T-helper 2 cell treated with Interferon-gamma antibody and Interleukin-4, amounts not matched to agents 5 μg/mL and 100 μg/mL, for 36 hours (primary cell): Measurements from ENCODE around the gene CIROP.

Experiments used
- DNase-seq: peaks from one replicate; pipeline ENCODE4 v3.0.0; 2021; ENCODE audit warnings: low spot score
- H3K27ac Mint-ChIP-seq: one replicate; pipeline ENCODE4 v1.8.0; 2021; ENCODE audit warnings: mild to moderate bottlenecking, mixed read lengths
- H3K27me3 Mint-ChIP-seq: one replicate; pipeline ENCODE4 v1.8.0; 2021; ENCODE audit warnings: low read depth, mixed read lengths
- H3K36me3 Mint-ChIP-seq: one replicate; pipeline ENCODE4 v1.8.0; 2021; ENCODE audit warnings: low read depth, mixed read lengths
- H3K4me1 Mint-ChIP-seq: one replicate; pipeline ENCODE4 v1.8.0; 2021; ENCODE audit warnings: low read depth, mixed read lengths
- H3K4me3 Mint-ChIP-seq: one replicate; pipeline ENCODE4 v1.8.0; 2022; ENCODE audit warnings: mild to moderate bottlenecking, moderate library complexity, mixed read lengths
- H3K9me3 Mint-ChIP-seq: one replicate; pipeline ENCODE4 v1.8.0; 2021; ENCODE audit warnings: mixed read lengths

Gene CIROP

GRCh38 chr14:23139874-23140273, 35.1 kb upstream of the CIROP start:
- no peaks in the 10 kb centered on the region for H3K27me3 Mint-ChIP-seq
- H3K4me1 Mint-ChIP-seq, result no peaks in the 10 kb centered on the region
- no peaks in the 10 kb centered on the region for H3K36me3 Mint-ChIP-seq
- H3K27ac Mint-ChIP-seq, result no peak overlapping the region
- H3K9me3 Mint-ChIP-seq, result no peaks in the 10 kb centered on the region
- no peak for DNase-seq
- no peak overlapping the region for H3K4me3 Mint-ChIP-seq

- H3K4me1 Mint-ChIP-seq, result no peaks in the 10 kb centered on the region
- H3K27ac Mint-ChIP-seq, result no peak overlapping the region
- H3K9me3 Mint-ChIP-seq, result no peaks in the 10 kb centered on the region
Measured at GRCh38 chr14:23137813-23138535, 33.2 kb upstream of the CIROP start.

GRCh38 chr14:23137192-23137812, 32.5 kb upstream of the CIROP start:
- DNase-seq, result no peak
- Mint-ChIP-seq H3K9me3 (no peaks in the 10 kb centered on the region), H3K4me3 (no peak overlapping the region), H3K27me3 (no peaks in the 10 kb centered on the region), H3K27ac (no peak overlapping the region), H3K4me1 (no peaks in the 10 kb centered on the region), H3K36me3 (no peaks in the 10 kb centered on the region)

More at GRCh38 chr14:23137813-23138535, 33.2 kb upstream of the CIROP start:
- H3K36me3 Mint-ChIP-seq, result no peaks in the 10 kb centered on the region
- no peak overlapping the region for H3K4me3 Mint-ChIP-seq
- DNase-seq, result no peak
- H3K27me3 Mint-ChIP-seq, result no peaks in the 10 kb centered on the region

GRCh38 chr14:23136566-23137133, 31.9 kb upstream of the CIROP start:
- no peaks in the 10 kb centered on the region for H3K36me3 Mint-ChIP-seq
- no peaks in the 10 kb centered on the region for H3K4me1 Mint-ChIP-seq
- no peak overlapping the region for H3K4me3 Mint-ChIP-seq
- no peaks in the 10 kb centered on the region for H3K27me3 Mint-ChIP-seq
- H3K27ac Mint-ChIP-seq, result no peak overlapping the region
- H3K9me3 Mint-ChIP-seq, result no peaks in the 10 kb centered on the region
- DNase-seq, result no peak

- peaks cover 8% of the 10 kb centered on the region for H3K4me1 Mint-ChIP-seq
- H3K27me3 Mint-ChIP-seq, result peaks cover 9% of the 10 kb centered on the region
- no peak overlapping the region for H3K27ac Mint-ChIP-seq
- no peaks in the 10 kb centered on the region for H3K9me3 Mint-ChIP-seq
- DNase-seq, result no peak
- no peaks in the 10 kb centered on the region for H3K36me3 Mint-ChIP-seq
- H3K4me3 Mint-ChIP-seq, result no peak overlapping the region
Measured at GRCh38 chr14:23132970-23133369, 28.2 kb upstream of the CIROP start.

- Mint-ChIP-seq H3K4me1 (peaks cover 9% of the 10 kb centered on the region), H3K9me3 (no peaks in the 10 kb centered on the region)
Measured at GRCh38 chr14:23131482-23131881, 26.7 kb upstream of the CIROP start.

GRCh38 chr14:23130871-23131270, 26.1 kb upstream of the CIROP start:
- Mint-ChIP-seq H3K27ac (no peak overlapping the region), H3K4me3 (no peak overlapping the region), H3K36me3 (no peaks in the 10 kb centered on the region), H3K4me1 (peaks cover 9% of the 10 kb centered on the region), H3K27me3 (peaks cover 9% of the 10 kb centered on the region), H3K9me3 (no peaks in the 10 kb centered on the region)
- no peak for DNase-seq

More at GRCh38 chr14:23131482-23131881, 26.7 kb upstream of the CIROP start:
- Mint-ChIP-seq H3K27ac (no peak overlapping the region), H3K36me3 (no peaks in the 10 kb centered on the region), H3K4me3 (no peak overlapping the region), H3K27me3 (peaks cover 9% of the 10 kb centered on the region)
- DNase-seq, result no peak

GRCh38 chr14:23129759-23130316, 25.0 kb upstream of the CIROP start:
- peaks cover 9% of the 10 kb centered on the region for H3K27me3 Mint-ChIP-seq
- H3K36me3 Mint-ChIP-seq, result no peaks in the 10 kb centered on the region
- DNase-seq, result no peak
- no peaks in the 10 kb centered on the region for H3K9me3 Mint-ChIP-seq
- no peak overlapping the region for H3K27ac Mint-ChIP-seq
- no peak overlapping the region for H3K4me3 Mint-ChIP-seq
- H3K4me1 Mint-ChIP-seq, result peaks cover 9% of the 10 kb centered on the region

GRCh38 chr14:23128969-23129758, 24.4 kb upstream of the CIROP start:
- DNase-seq, result no peak
- no peaks in the 10 kb centered on the region for H3K9me3 Mint-ChIP-seq
- H3K4me1 Mint-ChIP-seq, result peaks cover 9% of the 10 kb centered on the region
- peaks cover 9% of the 10 kb centered on the region for H3K27me3 Mint-ChIP-seq
- H3K27ac Mint-ChIP-seq, result no peak overlapping the region
- H3K4me3 Mint-ChIP-seq, result no peak overlapping the region
- no peaks in the 10 kb centered on the region for H3K36me3 Mint-ChIP-seq

GRCh38 chr14:23127861-23128260, 23.1 kb upstream of the CIROP start:
- H3K4me1 Mint-ChIP-seq, result peaks cover 9% of the 10 kb centered on the region
- no peaks in the 10 kb centered on the region for H3K36me3 Mint-ChIP-seq
- no peaks in the 10 kb centered on the region for H3K9me3 Mint-ChIP-seq
- peaks cover 9% of the 10 kb centered on the region for H3K27me3 Mint-ChIP-seq
- H3K27ac Mint-ChIP-seq, result peak overlapping the region; percentile 13
- H3K4me3 Mint-ChIP-seq, result no peak overlapping the region
- no peak for DNase-seq

- Mint-ChIP-seq H3K4me3 (no peak overlapping the region), H3K9me3 (no peaks in the 10 kb centered on the region), H3K4me1 (peaks cover 9% of the 10 kb centered on the region), H3K27ac (no peak overlapping the region), H3K36me3 (no peaks in the 10 kb centered on the region), H3K27me3 (peaks cover 9% of the 10 kb centered on the region)
- no peak for DNase-seq
Measured at GRCh38 chr14:23126548-23127278, 21.9 kb upstream of the CIROP start.

GRCh38 chr14:23125933-23126524, 21.2 kb upstream of the CIROP start:
- Mint-ChIP-seq H3K4me3 (no peak overlapping the region), H3K36me3 (no peaks in the 10 kb centered on the region), H3K9me3 (no peaks in the 10 kb centered on the region), H3K4me1 (peaks cover 14% of the 10 kb centered on the region), H3K27me3 (peaks cover 9% of the 10 kb centered on the region), H3K27ac (no peak overlapping the region)
- DNase-seq, result no peak

GRCh38 chr14:23125011-23125410, 20.2 kb upstream of the CIROP start:
- DNase-seq, result no peak
- H3K4me3 Mint-ChIP-seq, result no peak overlapping the region
- H3K9me3 Mint-ChIP-seq, result no peaks in the 10 kb centered on the region
- H3K27me3 Mint-ChIP-seq, result peaks cover 6% of the 10 kb centered on the region
- H3K4me1 Mint-ChIP-seq, result peaks cover 24% of the 10 kb centered on the region
- no peaks in the 10 kb centered on the region for H3K36me3 Mint-ChIP-seq
- H3K27ac Mint-ChIP-seq, result no peak overlapping the region
